ENCODE measurements around the gene ING2.
"Not testable (repeated sequence)": the region's sequence is repeated elsewhere in the genome, so short reads cannot be mapped to it uniquely, and the experiment has no call there.

The ING2 gene

GRCh38 chr4:183478926-183479325, 25.9 kb upstream of the ING2 start:
- in situ Hi-C loops (cut with MboI; ENCODE audit: low sequenced_read_pairs), result loop anchor here (10.0 kb wide), 1 partner anchor 696 kb away; no protein-coding TSS in a partner anchor
- no peaks in the 10 kb centered on the region for H3K4me1 ChIP-seq
- no peaks in the 10 kb centered on the region for H3K36me3 ChIP-seq (replicated peaks)
- H3K27me3 ChIP-seq (ENCODE audit: low read depth), result no peaks in the 10 kb centered on the region
- no peak for DNase-seq (ENCODE audit: low spot score in 2 of 2)
- no peaks in the 10 kb centered on the region for H3K9me3 ChIP-seq
- H3K4me3 ChIP-seq, result no peak overlapping the region

- H3K4me3 ChIP-seq; in situ Hi-C loops (cut with MboI; ENCODE audit: low sequenced_read_pairs); H3K36me3 ChIP-seq (replicated peaks); H3K9me3 ChIP-seq; H3K27me3 ChIP-seq (ENCODE audit: low read depth); H3K4me1 ChIP-seq; DNase-seq (ENCODE audit: low spot score in 2 of 2): not testable (repeated sequence)
These were observed 22.3 kb upstream of the ING2 start for GRCh38 chr4:183482515-183483095.

GRCh38 chr4:183483997-183484396, 20.9 kb upstream of the ING2 start:
- Histone ChIP-seq H3K4me3 (no peak overlapping the region), H3K27me3 (ENCODE audit: low read depth) (no peaks in the 10 kb centered on the region), H3K9me3 (no peaks in the 10 kb centered on the region), H3K4me1 (no peaks in the 10 kb centered on the region), H3K36me3 (replicated peaks) (no peaks in the 10 kb centered on the region)
- in situ Hi-C loops (cut with MboI; ENCODE audit: low sequenced_read_pairs), result no loop called here
- no peak for DNase-seq (ENCODE audit: low spot score in 2 of 2)

GRCh38 chr4:183485411-183486160, 19.3 kb upstream of the ING2 start:
- in situ Hi-C loops (cut with MboI; ENCODE audit: low sequenced_read_pairs), result no loop called here
- Histone ChIP-seq H3K36me3 (replicated peaks) (no peaks in the 10 kb centered on the region), H3K4me3 (no peak overlapping the region), H3K4me1 (no peaks in the 10 kb centered on the region), H3K9me3 (no peaks in the 10 kb centered on the region), H3K27me3 (ENCODE audit: low read depth) (no peaks in the 10 kb centered on the region)
- DNase-seq (ENCODE audit: low spot score in 2 of 2), result no peak

GRCh38 chr4:183492791-183493222, 12.1 kb upstream of the ING2 start:
- Histone ChIP-seq H3K4me1 (no peaks in the 10 kb centered on the region), H3K9me3 (no peaks in the 10 kb centered on the region), H3K4me3 (no peak overlapping the region), H3K36me3 (replicated peaks) (no peaks in the 10 kb centered on the region), H3K27me3 (ENCODE audit: low read depth) (no peaks in the 10 kb centered on the region)
- in situ Hi-C loops (cut with MboI; ENCODE audit: low sequenced_read_pairs), result no loop called here
- no peak for DNase-seq (ENCODE audit: low spot score in 2 of 2)

- Histone ChIP-seq H3K36me3 (replicated peaks) (no peaks in the 10 kb centered on the region), H3K9me3 (no peaks in the 10 kb centered on the region), H3K4me1 (no peaks in the 10 kb centered on the region), H3K4me3 (no peak overlapping the region), H3K27me3 (ENCODE audit: low read depth) (no peaks in the 10 kb centered on the region)
- in situ Hi-C loops (cut with MboI; ENCODE audit: low sequenced_read_pairs), result no loop called here
- DNase-seq (ENCODE audit: low spot score in 2 of 2), result no peak
These were observed 11.6 kb upstream of the ING2 start for GRCh38 chr4:183493246-183493645.

GRCh38 chr4:183495184-183495583, 9.7 kb upstream of the ING2 start:
- in situ Hi-C loops (cut with MboI; ENCODE audit: low sequenced_read_pairs), result no loop called here
- H3K4me3 ChIP-seq, result no peak overlapping the region
- no peaks in the 10 kb centered on the region for H3K36me3 ChIP-seq (replicated peaks)
- no peaks in the 10 kb centered on the region for H3K9me3 ChIP-seq
- no peaks in the 10 kb centered on the region for H3K4me1 ChIP-seq
- no peaks in the 10 kb centered on the region for H3K27me3 ChIP-seq (ENCODE audit: low read depth)
- DNase-seq (ENCODE audit: low spot score in 2 of 2), result no peak

GRCh38 chr4:183499389-183499788, 5.5 kb upstream of the ING2 start:
- no peak for DNase-seq (ENCODE audit: low spot score in 2 of 2)
- in situ Hi-C loops (cut with MboI; ENCODE audit: low sequenced_read_pairs), result no loop called here
- H3K4me3 ChIP-seq, result no peak overlapping the region

GRCh38 chr4:183499801-183500200, 5.1 kb upstream of the ING2 start:
- Histone ChIP-seq H3K4me1 (peaks cover 4% of the 10 kb centered on the region; the same call in 1 of the 2 replicates), H3K9me3 (no peaks in the 10 kb centered on the region), H3K27me3 (ENCODE audit: low read depth) (no peaks in the 10 kb centered on the region), H3K4me3 (no peak overlapping the region), H3K36me3 (replicated peaks) (no peaks in the 10 kb centered on the region)
- in situ Hi-C loops (cut with MboI; ENCODE audit: low sequenced_read_pairs), result no loop called here
- no peak for DNase-seq (ENCODE audit: low spot score in 2 of 2)

More at GRCh38 chr4:183499389-183499788, 5.5 kb upstream of the ING2 start:
- Histone ChIP-seq H3K27me3 (ENCODE audit: low read depth) (no peaks in the 10 kb centered on the region), H3K4me1 (peaks cover 4% of the 10 kb centered on the region; the same call in 1 of the 2 replicates), H3K9me3 (no peaks in the 10 kb centered on the region), H3K36me3 (replicated peaks) (no peaks in the 10 kb centered on the region)

- Histone ChIP-seq H3K9me3 (no peaks in the 10 kb centered on the region), H3K4me1 (peaks cover 4% of the 10 kb centered on the region; the same call in 1 of the 2 replicates), H3K4me3 (peak overlapping the region; percentile 94), H3K27me3 (ENCODE audit: low read depth) (no peaks in the 10 kb centered on the region), H3K36me3 (replicated peaks) (no peaks in the 10 kb centered on the region)
- in situ Hi-C loops (cut with MboI; ENCODE audit: low sequenced_read_pairs), result no loop called here
- peak; percentile 34 to 58 for DNase-seq (ENCODE audit: low spot score in 2 of 2)
These were observed 1.3 kb upstream of the ING2 start for GRCh38 chr4:183503497-183504063.

GRCh38 chr4:183504064-183504929, 561 bp upstream of the ING2 start:
- Histone ChIP-seq H3K36me3 (replicated peaks) (no peaks in the 10 kb centered on the region), H3K27me3 (ENCODE audit: low read depth) (no peaks in the 10 kb centered on the region), H3K9me3 (no peaks in the 10 kb centered on the region), H3K4me1 (peaks cover 4% of the 10 kb centered on the region; the same call in 1 of the 2 replicates), H3K4me3 (peak overlapping the region; percentile 94)
- in situ Hi-C loops (cut with MboI; ENCODE audit: low sequenced_read_pairs), result no loop called here
- DNase-seq (ENCODE audit: low spot score in 2 of 2), result peak; percentile 97 to 99

- Histone ChIP-seq H3K36me3 (replicated peaks) (no peaks in the 10 kb centered on the region; the same call in 1 of the 2 replicates), H3K9me3 (no peaks in the 10 kb centered on the region), H3K27me3 (ENCODE audit: low read depth) (no peaks in the 10 kb centered on the region), H3K4me3 (peak overlapping the region; percentile 94), H3K4me1 (peaks cover 4% of the 10 kb centered on the region; the same call in 1 of the 2 replicates)
- in situ Hi-C loops (cut with MboI; ENCODE audit: low sequenced_read_pairs), result no loop called here
- peak; percentile 87 to 89 for DNase-seq (ENCODE audit: low spot score in 2 of 2)
These were observed 942 bp downstream of the ING2 start for GRCh38 chr4:183505611-183506388.

GRCh38 chr4:183506389-183506735, 1.5 kb downstream of the ING2 start:
- Histone ChIP-seq H3K4me1 (peaks cover 4% of the 10 kb centered on the region; the same call in 1 of the 2 replicates), H3K27me3 (ENCODE audit: low read depth) (no peaks in the 10 kb centered on the region)
- in situ Hi-C loops (cut with MboI; ENCODE audit: low sequenced_read_pairs), result no loop called here

More at GRCh38 chr4:183506389-183506735, 1.5 kb downstream of the ING2 start:
- peaks cover 4% of the 10 kb centered on the region for H3K36me3 ChIP-seq (replicated peaks)
- H3K9me3 ChIP-seq, result no peaks in the 10 kb centered on the region
- no peak for DNase-seq (ENCODE audit: low spot score in 2 of 2)
- peak overlapping the region; percentile 94 for H3K4me3 ChIP-seq

All from HAP-1 (cell line).